H9 (cell line): ENCODE data around the gene ZCCHC3. TPM values are rescaled to one million over a fixed set of nuclear protein-coding genes. Genes with fewer than 3 reads are reported as not detected.

Experiments used
- DNase-seq: peaks from one replicate; pipeline ENCODE4 v3.0.0-alpha.2; 2017
- H2AFZ ChIP-seq: one replicate; pipeline ENCODE4 v1.6.1; 2013; ENCODE audit warnings: mild to moderate bottlenecking, low read length, control low read depth, moderate library complexity
- H2AK5ac ChIP-seq: 2 replicates; pipeline ENCODE4 v1.6.1; 2013; ENCODE audit warnings: low read length, control low read depth, mixed read lengths; ENCODE audit not compliant: insufficient read length
- H2BK120ac ChIP-seq: one replicate; pipeline ENCODE4 v1.6.1; 2013; ENCODE audit warnings: low read depth, mild to moderate bottlenecking, low read length, control low read depth, inconsistent platforms; ENCODE audit not compliant: poor library complexity, severe bottlenecking
- H2BK12ac ChIP-seq: 2 replicates; pipeline ENCODE4 v1.6.1; 2013; ENCODE audit warnings: low read length, control low read depth, mixed read lengths, low read depth; ENCODE audit not compliant: insufficient read length
- H2BK15ac ChIP-seq: 2 replicates; pipeline ENCODE4 v1.6.1; 2013; ENCODE audit warnings: low read depth, low read length, control low read depth
- H2BK20ac ChIP-seq: one replicate; pipeline ENCODE4 v1.6.1; 2013; ENCODE audit warnings: low read depth, mild to moderate bottlenecking, low read length, control low read depth, inconsistent platforms; ENCODE audit not compliant: poor library complexity, severe bottlenecking
- H2BK5ac ChIP-seq: 2 replicates; pipeline ENCODE4 v1.6.1; 2013; ENCODE audit warnings: low read length, control low read depth, mixed read lengths; ENCODE audit not compliant: insufficient read length
- H3K14ac ChIP-seq: 2 replicates; pipeline ENCODE4 v1.6.1; 2013; ENCODE audit warnings: low read length, control low read depth; ENCODE audit not compliant: insufficient read depth
- H3K18ac ChIP-seq: 2 replicates; pipeline ENCODE4 v1.6.1; 2013; ENCODE audit warnings: low read depth, mild to moderate bottlenecking, mixed read lengths, low read length, control low read depth; ENCODE audit not compliant: insufficient read length
- H3K23ac ChIP-seq: 2 replicates; pipeline ENCODE4 v1.6.1; 2013; ENCODE audit warnings: low read length, control low read depth, mixed read lengths, low read depth; ENCODE audit not compliant: insufficient read length
- H3K23me2 ChIP-seq: 2 replicates; pipeline ENCODE4 v1.6.1; 2013; ENCODE audit warnings: low read depth, mild to moderate bottlenecking, mixed read lengths, low read length, control low read depth; ENCODE audit not compliant: insufficient read length, poor library complexity, severe bottlenecking
- H3K27ac ChIP-seq: 2 replicates; pipeline ENCODE4 v1.5.1; 2013; ENCODE audit warnings: low read length, control low read depth, mixed read lengths, low read depth; ENCODE audit not compliant: insufficient read length
- H3K27me3 ChIP-seq: 2 replicates; pipeline ENCODE4 v1.6.1; 2013; ENCODE audit warnings: low read length, control low read depth, inconsistent platforms; ENCODE audit not compliant: insufficient read depth
- H3K4ac ChIP-seq: 2 replicates; pipeline ENCODE4 v1.6.1; 2013; ENCODE audit warnings: low read depth, mild to moderate bottlenecking, control low read depth, inconsistent platforms, low read length, moderate library complexity
- H3K4me1 ChIP-seq: 2 replicates; pipeline ENCODE4 v1.6.1; 2013; ENCODE audit warnings: low read length, control low read depth, inconsistent platforms; ENCODE audit not compliant: insufficient read depth
- H3K4me2 ChIP-seq: 2 replicates; pipeline ENCODE4 v1.6.1; 2013; ENCODE audit warnings: low read length, control low read depth, mixed read lengths; ENCODE audit not compliant: insufficient read length, insufficient read depth
- H3K56ac ChIP-seq: 2 replicates; pipeline ENCODE4 v1.6.1; 2013; ENCODE audit warnings: low read depth, mild to moderate bottlenecking, mixed read lengths, low read length, control low read depth; ENCODE audit not compliant: insufficient read length
- H3K79me1 ChIP-seq: 2 replicates; pipeline ENCODE4 v1.6.1; 2013; ENCODE audit warnings: low read depth, mild to moderate bottlenecking, moderate library complexity, low read length, control low read depth, inconsistent platforms; ENCODE audit not compliant: insufficient read depth, poor library complexity, severe bottlenecking
- H3K79me2 ChIP-seq: 2 replicates; pipeline ENCODE4 v1.6.1; 2013; ENCODE audit warnings: low read length, control low read depth, inconsistent platforms; ENCODE audit not compliant: insufficient read depth
- H3K9ac ChIP-seq: 2 replicates; pipeline ENCODE4 v1.6.1; 2013; ENCODE audit warnings: low read length, control low read depth, mixed read lengths; ENCODE audit not compliant: insufficient read length; ENCODE audit errors: extremely low read depth
- H3K9me3 ChIP-seq: one replicate; pipeline ENCODE4 v1.6.1; 2013; ENCODE audit warnings: low read depth, low read length, inconsistent platforms; ENCODE audit not compliant: control insufficient read depth
- H3T11ph ChIP-seq: one replicate; pipeline ENCODE4 v1.6.1; 2013; ENCODE audit warnings: mild to moderate bottlenecking, low read length, control low read depth, inconsistent platforms
- H4K20me1 ChIP-seq: one replicate; pipeline ENCODE4 v1.6.1; 2013; ENCODE audit not compliant: control insufficient read depth, insufficient read length, insufficient read depth
- H4K5ac ChIP-seq: 2 replicates; pipeline ENCODE4 v1.6.1; 2013; ENCODE audit warnings: low read depth, mild to moderate bottlenecking, mixed read lengths, low read length, control low read depth; ENCODE audit not compliant: insufficient read length
- H4K8ac ChIP-seq: replicated peaks from 2 replicates; pipeline ENCODE4 v1.6.1; 2013; ENCODE audit warnings: low read length, control low read depth, mixed read lengths, low read depth; ENCODE audit not compliant: insufficient read length
- H4K91ac ChIP-seq: 2 replicates; pipeline ENCODE4 v1.6.1; 2013; ENCODE audit warnings: low read depth, mild to moderate bottlenecking, moderate library complexity, mixed read lengths, low read length, control low read depth; ENCODE audit not compliant: insufficient read length
- H3K27ac Mint-ChIP-seq, 3 experiments: 2 replicates in 2 of 3; 3 replicates in 1 of 3; pipeline ENCODE4 v1.8.0; 2020 to 2021; ENCODE audit warnings: mixed read lengths in 3 of 3, mild to moderate bottlenecking in 1 of 3, moderate library complexity in 1 of 3
- H3K27me3 Mint-ChIP-seq: 2 replicates; pipeline ENCODE4 v1.8.0; 2021; ENCODE audit warnings: low read depth, mild to moderate bottlenecking, moderate library complexity, mixed read lengths
- H3K36me3 Mint-ChIP-seq, 3 experiments: 2 replicates in 2 of 3; 3 replicates in 1 of 3; pipeline ENCODE4 v1.8.0; 2020 to 2021; ENCODE audit warnings: low read depth in 3 of 3, mixed read lengths in 3 of 3; ENCODE audit not compliant: insufficient read depth in 1 of 3
- H3K4me1 Mint-ChIP-seq, 2 experiments: 2 replicates each; pipeline ENCODE4 v1.8.0; 2020; ENCODE audit warnings: mixed read lengths in 2 of 2
- H3K4me3 Mint-ChIP-seq, 2 experiments: 2 replicates in 1 of 2; 3 replicates in 1 of 2; pipeline ENCODE4 v1.8.0; 2020 to 2021; ENCODE audit warnings: mild to moderate bottlenecking in 2 of 2, mixed read lengths in 2 of 2, moderate library complexity in 1 of 2
- H3K9me3 Mint-ChIP-seq, 2 experiments: 2 replicates in 1 of 2; 3 replicates in 1 of 2; pipeline ENCODE4 v1.8.0; 2020; ENCODE audit warnings: mild to moderate bottlenecking in 2 of 2, mixed read lengths in 2 of 2, moderate library complexity in 1 of 2
- CTCF ChIP-seq: fragments of 200-600 bp; sonication (generic); conservative IDR thresholded peaks from 3 replicates; pipeline ENCODE4 v1.8.0; 2021; ENCODE audit warnings: antibody characterized with exemption, mild to moderate bottlenecking
- WGBS: extraction: QIAGEN DNeasy Blood & Tissue Kit; methylation state at CpG from one replicate; pipeline ENCODE4 v1.1.7; 2013; ENCODE audit warnings: missing lambda C conversion rate, low lambda C conversion rate, mixed read lengths; ENCODE audit not compliant: insufficient read length; ENCODE audit errors: extremely low coverage; 5-methylcytosine and 5-hydroxymethylcytosine counted together
- total RNA-seq: library from RNA; stranded (reverse); gene quantifications from 2 replicates; pipeline ENCODE4 v1.2.1, GENCODE V29; 2021

ZCCHC3 gene
- total RNA-seq, 1 experiment from 2014 or later, result 41.3 TPM

DNA sequence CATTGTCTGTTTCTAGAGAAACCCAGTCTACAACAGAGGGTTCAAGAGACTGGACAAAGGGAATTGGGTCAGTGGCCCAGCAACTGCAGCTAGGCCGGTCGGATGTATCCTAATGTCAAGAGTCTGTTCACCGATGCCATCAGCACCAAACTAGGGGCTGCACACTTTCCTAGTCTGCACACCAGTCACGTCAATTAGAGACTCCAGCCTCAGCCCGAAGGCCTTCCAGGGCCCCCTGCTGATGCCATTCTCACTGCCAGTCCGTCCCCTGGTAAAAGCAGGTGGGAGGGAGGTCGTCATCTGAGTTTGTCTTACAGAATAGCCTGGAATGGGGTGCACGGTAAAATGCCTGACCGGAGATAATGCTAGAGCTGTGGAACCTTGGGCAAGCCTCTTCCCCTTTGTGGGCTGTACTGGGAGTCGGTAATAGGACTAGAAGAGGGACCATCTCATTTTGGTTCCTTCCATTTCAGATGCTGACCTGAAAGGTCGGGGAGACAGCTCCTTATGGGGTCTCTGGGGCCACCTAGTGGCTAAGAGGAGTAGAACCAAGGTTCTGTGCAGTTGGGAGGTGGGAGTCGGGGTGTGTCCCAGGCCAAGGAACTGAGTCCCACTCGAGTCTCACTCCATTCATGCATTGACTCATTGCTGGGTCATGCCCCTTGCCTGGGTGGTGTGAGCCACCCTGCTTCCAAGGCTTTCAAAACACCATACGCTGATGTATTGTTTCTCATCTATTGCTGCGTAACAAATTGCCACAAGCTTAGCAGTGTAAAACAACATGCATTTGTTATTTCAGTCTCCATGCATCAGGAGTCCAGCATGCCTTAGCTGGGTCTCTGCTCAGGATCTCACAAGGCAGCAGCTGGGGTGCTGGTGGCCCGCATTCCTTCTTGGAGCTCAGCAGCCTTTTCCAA lies 33.1 kb downstream of the ZCCHC3 start:
- Histone ChIP-seq H3K27ac (no peak overlapping the region), H4K91ac (no peak overlapping the region)

More for the DNA sequence above, 33.1 kb downstream of the ZCCHC3 start:
- peaks cover 6% of the 10 kb centered on the region; the same call in 1 of the 2 replicates for H3K27me3 ChIP-seq
- H3K4me1 ChIP-seq, result peaks cover 2% of the 10 kb centered on the region; the same call in 1 of the 2 replicates
- no peak overlapping the region for H4K5ac ChIP-seq
- H3K23ac ChIP-seq, result no peak overlapping the region
- Mint-ChIP-seq H3K4me1 (peaks cover 29 to 32% of the 10 kb centered on the region in 2 experiments), H3K4me3 (peak overlapping the region; percentile 2 to 53; a peak in 2 of 5 replicates), H3K36me3 (peaks cover 16 to 22% (median 21%) of the 10 kb centered on the region in 3 experiments; a peak in 6 of 7 replicates), H3K9me3 (no peaks in the 10 kb centered on the region), H3K27ac (peak overlapping the region in 2 of 3 experiments; percentile 28 to 60; a peak in 2 of 7 replicates), H3K27me3 (peaks cover 29% of the 10 kb centered on the region)
- H2BK12ac ChIP-seq, result no peak overlapping the region
- H3K4me2 ChIP-seq, result no peak overlapping the region
- peaks cover 5% of the 10 kb centered on the region for H3K23me2 ChIP-seq
- no peak overlapping the region for H4K8ac ChIP-seq
- H3K79me2 ChIP-seq, result peaks cover 9% of the 10 kb centered on the region; the same call in 1 of the 2 replicates
- peak; percentile 90 for TF ChIP-seq CTCF
- WGBS, result no CpG with 5 or more reads among the region's 16 CpGs
- no peak overlapping the region for H2BK120ac ChIP-seq
- H3K79me1 ChIP-seq, result no peaks in the 10 kb centered on the region
- H3K4ac ChIP-seq, result no peak overlapping the region
- no peak overlapping the region for H2BK15ac ChIP-seq
- no peaks in the 10 kb centered on the region for H3K9me3 ChIP-seq
- H2BK20ac ChIP-seq, result no peak overlapping the region
- no peak overlapping the region for H3K56ac ChIP-seq
- DNase-seq, result peak; percentile 72
- no peak overlapping the region for H2BK5ac ChIP-seq
- no peak overlapping the region for H2AFZ ChIP-seq
- H3K14ac ChIP-seq, result no peak overlapping the region
- no peak overlapping the region for H3K9ac ChIP-seq
- H4K20me1 ChIP-seq, result peaks cover 2% of the 10 kb centered on the region
- no peak overlapping the region for H3T11ph ChIP-seq
- H2AK5ac ChIP-seq, result no peak overlapping the region
- H3K18ac ChIP-seq, result no peak overlapping the region
